GM12878 (cell line): ENCODE data around the gene ACBD5. TPM values are rescaled to one million over a fixed set of nuclear protein-coding genes. Genes with fewer than 3 reads are reported as not detected.

Experiments
- ATAC-seq: fragments of 200-7000 bp; cut with Tn5 transposase; 3 replicates; pipeline ENCODE4 v1.9.1; 2020; ENCODE audit warnings: mild to moderate bottlenecking, moderate library complexity
- BruUV-seq: library from RNA; stranded (reverse); fragments of 400-500 nt; replicated peaks from 2 replicates; lab custom pipeline; 2021; lab: Mats Ljungman, UMichigan
- CTCF ChIA-PET: fragments of 300-600 bp; sonication (Branson Sonifier 250); formaldehyde crosslinking; extraction: SDS; loops from one replicate; lab custom pipeline; 2021; ENCODE audit warnings: inconsistent platforms; lab: Yijun Ruan, JAX
- POLR2A ChIA-PET: fragments of 350-600 bp; formaldehyde crosslinking; extraction: SDS; loops from one replicate; lab custom pipeline; 2021; ENCODE audit warnings: inconsistent platforms; lab: Charles Lee
- RAD21 ChIA-PET: fragments of 300-600 bp; sonication (Branson Sonifier 250); formaldehyde crosslinking; loops from one replicate; lab custom pipeline; 2023; ENCODE audit warnings: antibody characterized with exemption; ENCODE audit not compliant: unreplicated experiment; lab: Charles Lee
- SMC1A ChIA-PET: fragments of 300-600 bp; sonication (Branson Sonifier 250); formaldehyde crosslinking; loops from one replicate; lab custom pipeline; 2023; ENCODE audit not compliant: unreplicated experiment, uncharacterized antibody; lab: Charles Lee
- DNase-seq: peaks from one replicate; pipeline ENCODE4 v3.0.0-alpha.2; 2011; ENCODE audit warnings: low read depth, low spot score
- FAIRE-seq: peaks from 3 replicates; lab custom pipeline; 2011; peaks lifted over from hg19 to GRCh38; lab: Jason Lieb, UNC
- H2AFZ ChIP-seq: 2 replicates; pipeline ENCODE4 v1.6.0; 2011; ENCODE audit warnings: low read depth, low read length, control low read depth; ENCODE audit not compliant: control insufficient read depth
- H3K27ac ChIP-seq: 2 replicates; pipeline ENCODE4 v1.5.1; 2011; ENCODE audit warnings: control low read depth; ENCODE audit not compliant: control insufficient read depth, insufficient read depth
- H3K27me3 ChIP-seq, 2 experiments: replicated peaks in 1 of 2; 2 replicates each; pipeline versions ENCODE4 v1.6.0 to v1.6.1; 2011; ENCODE audit warnings: low read length in 1 of 2; ENCODE audit not compliant: control insufficient read depth in 2 of 2, insufficient read depth in 2 of 2
- H3K36me3 ChIP-seq, 2 experiments: 2 replicates each; pipeline ENCODE4 v1.5.1; 2011; ENCODE audit warnings: low read length in 1 of 2; ENCODE audit not compliant: control insufficient read depth in 2 of 2, insufficient read depth in 2 of 2
- H3K4me1 ChIP-seq: 2 replicates; pipeline ENCODE4 v1.6.1; 2011; ENCODE audit warnings: mild to moderate bottlenecking, low read length, moderate library complexity, mixed read lengths; ENCODE audit not compliant: control insufficient read depth, insufficient read depth
- H3K4me2 ChIP-seq: 2 replicates; pipeline ENCODE4 v1.6.0; 2011; ENCODE audit warnings: control low read depth; ENCODE audit not compliant: control insufficient read depth, insufficient read depth
- H3K4me3 ChIP-seq: fragments of 200-600 bp; sonication (generic); 2 replicates; pipeline ENCODE4 v1.5.1; 2016
- H3K79me2 ChIP-seq: 2 replicates; pipeline ENCODE4 v1.6.0; 2011; ENCODE audit warnings: low read length; ENCODE audit not compliant: control insufficient read depth, insufficient read depth
- H3K9ac ChIP-seq: 2 replicates; pipeline ENCODE4 v1.8.0; 2011; ENCODE audit warnings: low read length, control low read depth, mixed read lengths; ENCODE audit not compliant: control insufficient read depth, insufficient read depth
- H3K9me3 ChIP-seq: replicated peaks from 3 replicates; pipeline ENCODE4 v1.5.1; 2011; ENCODE audit warnings: mild to moderate bottlenecking, low read length; ENCODE audit not compliant: control insufficient read depth, insufficient read depth
- H4K20me1 ChIP-seq: 2 replicates; pipeline ENCODE4 v1.6.0; 2011; ENCODE audit not compliant: control insufficient read depth, insufficient read depth
- BCL11A ChIP-seq: IDR thresholded peaks from 2 replicates; pipeline ENCODE4 v1.6.1; 2011; ENCODE audit warnings: low read depth, low read length
- BRCA1 ChIP-seq: IDR thresholded peaks from 2 replicates; pipeline ENCODE4 v1.6.1; 2011; ENCODE audit warnings: low read depth, low read length, improper control_type of control experiment
- EZH2 ChIP-seq: IDR thresholded peaks from 2 replicates; pipeline ENCODE4 v1.6.1; 2012; ENCODE audit warnings: low read depth, mild to moderate bottlenecking, control low read depth, inconsistent platforms, low read length, borderline replicate concordance; ENCODE audit not compliant: control insufficient read depth
- IKZF2 ChIP-seq, 2 experiments: fragments of 450-650 bp; IDR thresholded peaks; 2 replicates each; pipeline ENCODE4 v1.6.1; 2017; ENCODE audit warnings: mild to moderate bottlenecking in 2 of 2, moderate library complexity in 2 of 2
- KLF5 ChIP-seq: fragments of 450-650 bp; IDR thresholded peaks from 2 replicates; pipeline ENCODE4 v1.6.1; 2014; ENCODE audit warnings: mild to moderate bottlenecking; ENCODE audit not compliant: partially characterized antibody
- LARP7 ChIP-seq: fragments of 450-650 bp; IDR thresholded peaks from 2 replicates; pipeline ENCODE4 v1.6.1; 2017; ENCODE audit warnings: mild to moderate bottlenecking
- MEF2B ChIP-seq: fragments of 450-650 bp; IDR thresholded peaks from 2 replicates; pipeline ENCODE4 v1.6.1; 2018; ENCODE audit warnings: mild to moderate bottlenecking, moderate library complexity; ENCODE audit not compliant: partially characterized antibody, poor library complexity, severe bottlenecking
- NR2C2 ChIP-seq: IDR thresholded peaks from 2 replicates; pipeline ENCODE4 v1.6.1; 2011; ENCODE audit warnings: borderline replicate concordance, low read depth; ENCODE audit not compliant: control insufficient read depth, insufficient read length
- RAD21 ChIP-seq: IDR thresholded peaks from 2 replicates; pipeline ENCODE4 v1.6.1; 2011; ENCODE audit warnings: mild to moderate bottlenecking, low read depth, low read length, moderate library complexity; ENCODE audit not compliant: insufficient read depth
- TCF7 ChIP-seq: IDR thresholded peaks from 2 replicates; pipeline ENCODE4 v1.6.1; 2014; ENCODE audit warnings: antibody characterized with exemption, borderline replicate concordance
- WGBS: methylation state at CpG from one replicate; pipeline ENCODE4 v1.1.6; 2016; ENCODE audit warnings: low lambda C conversion rate; ENCODE audit not compliant: insufficient replicate concordance, insufficient coverage; ENCODE audit errors: missing lambda C conversion rate; 5-methylcytosine and 5-hydroxymethylcytosine counted together
- in situ Hi-C: fragments of 300-500 bp; cut with MboI; formaldehyde crosslinking; loops from 9 replicates; pipeline ENCODE4 v1.14.3; 2018; ENCODE audit warnings: mixed read lengths
- intact Hi-C: fragments of 100-400 bp; cut with micrococcal nuclease; formaldehyde crosslinking; loops from one replicate; pipeline ENCODE4 v1.14.2; 2022; ENCODE audit not compliant: unreplicated experiment
- polyA plus RNA-seq, 11 experiments: library from polyadenylated mRNA; depleted of rRNA in 4 of 11; unstranded in 6 of 11; stranded (reverse) in 5 of 11; fragments of >200 nt; fragmentation: Nextera tagmentation in 4 of 11; fragmentation: Illumina TruSeq in 1 of 11; extraction: Ambion mirVana in 4 of 11; extraction: Trizol in 1 of 11; gene quantifications; 1 replicate in 1 of 11; 2 replicates in 10 of 11; pipeline versions ENCODE4 v1.2.1 to v1.2.3, GENCODE V29; 2011 to 2016; ENCODE audit warnings: inconsistent platforms in 2 of 11, missing spikeins in 2 of 11, low read depth in 1 of 11
- total RNA-seq, 4 experiments: library from RNA; depleted of rRNA in 3 of 4; stranded (reverse); fragments of >200 nt in 3 of 4; fragmentation: Illumina TruSeq in 1 of 4; extraction: Trizol in 1 of 4; gene quantifications; 2 replicates each; pipeline versions ENCODE4 v1.2.1 to v1.2.3, GENCODE V29; 2013 to 2021
- TF ChIP-seq, protein P1 (sequence below): IDR thresholded peaks from 2 replicates; pipeline ENCODE4 v1.6.1; 2011; ENCODE audit warnings: borderline replicate concordance, low read depth, mild to moderate bottlenecking, moderate library complexity, low read length; ENCODE audit not compliant: insufficient read depth, poor library complexity, severe bottlenecking
- TF ChIP-seq, protein P2 (sequence below): fragments of 450-650 bp; IDR thresholded peaks from 2 replicates; pipeline ENCODE4 v1.6.1; 2017; ENCODE audit warnings: mild to moderate bottlenecking, low read depth, inconsistent platforms; ENCODE audit not compliant: poor library complexity, severe bottlenecking
- TF ChIP-seq, protein P3 (sequence below), 3 experiments: IDR thresholded peaks in 2 of 3; conservative IDR thresholded peaks in 1 of 3; 2 replicates each; pipeline ENCODE4 v1.5.1; 2011; ENCODE audit warnings: low read depth in 3 of 3, low read length in 3 of 3, mild to moderate bottlenecking in 3 of 3, control low read depth in 2 of 3, moderate library complexity in 2 of 3, inconsistent platforms in 1 of 3, mixed read lengths in 1 of 3; ENCODE audit not compliant: control insufficient read depth in 2 of 3, insufficient read depth in 1 of 3; ENCODE audit errors: extremely low read depth in 1 of 3

The ACBD5 gene
- total and polyA plus RNA-seq, 10 of the 15 experiments (the other 5 are each of a cell fraction or from before 2014, with no cell fraction given), result 2.4 to 22.3 (median 12.4) TPM

DNA sequence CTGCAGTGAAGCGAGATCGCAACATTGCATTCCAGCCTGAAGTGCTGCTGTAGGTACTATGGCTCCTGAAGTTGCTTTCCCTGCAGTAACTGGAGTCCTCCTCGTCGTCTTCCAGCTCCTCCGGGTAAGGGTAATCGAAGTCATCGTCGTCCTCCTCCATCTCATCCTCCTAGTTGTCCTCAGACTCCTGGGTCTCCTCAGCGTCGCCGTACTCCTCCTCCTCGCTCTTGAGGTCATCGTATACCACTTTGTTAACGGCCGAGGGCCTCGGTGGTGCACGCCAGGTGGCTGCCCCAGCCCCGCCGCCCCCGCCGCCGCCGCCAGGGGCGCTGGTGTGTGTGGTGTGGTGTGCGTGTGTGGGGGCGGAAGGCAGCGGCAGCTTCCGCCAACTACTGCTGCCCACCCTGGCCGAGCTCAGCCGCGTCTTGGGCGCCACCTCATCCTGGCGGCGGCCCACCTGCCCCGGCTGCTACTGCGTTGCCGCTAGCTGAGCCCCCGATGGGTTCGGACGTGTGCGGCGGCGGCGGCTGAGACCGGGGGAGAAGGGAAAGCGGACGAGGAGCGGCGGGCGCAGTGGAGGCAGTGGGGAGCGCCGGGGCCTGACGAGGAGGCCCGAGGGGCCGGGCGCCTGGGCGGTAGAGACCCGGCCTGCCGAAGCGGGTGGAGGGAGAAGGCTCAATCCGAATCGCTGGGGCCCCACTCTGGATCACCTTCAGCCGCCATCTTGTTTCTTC, 11.8 kb upstream of the ACBD5 start:
- BruUV-seq, result TSS peak; percentile 92
- in situ Hi-C loops, result no loop called here
- no peak for TF ChIP-seq EZH2
- TF ChIP-seq MEF2B, result no peak
- no peak for TF ChIP-seq NR2C2
- TF ChIP-seq, protein P1, sequence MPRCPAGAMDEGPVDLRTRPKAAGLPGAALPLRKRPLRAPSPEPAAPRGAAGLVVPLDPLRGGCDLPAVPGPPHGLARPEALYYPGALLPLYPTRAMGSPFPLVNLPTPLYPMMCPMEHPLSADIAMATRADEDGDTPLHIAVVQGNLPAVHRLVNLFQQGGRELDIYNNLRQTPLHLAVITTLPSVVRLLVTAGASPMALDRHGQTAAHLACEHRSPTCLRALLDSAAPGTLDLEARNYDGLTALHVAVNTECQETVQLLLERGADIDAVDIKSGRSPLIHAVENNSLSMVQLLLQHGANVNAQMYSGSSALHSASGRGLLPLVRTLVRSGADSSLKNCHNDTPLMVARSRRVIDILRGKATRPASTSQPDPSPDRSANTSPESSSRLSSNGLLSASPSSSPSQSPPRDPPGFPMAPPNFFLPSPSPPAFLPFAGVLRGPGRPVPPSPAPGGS, result no peak
- TF ChIP-seq, protein P2, sequence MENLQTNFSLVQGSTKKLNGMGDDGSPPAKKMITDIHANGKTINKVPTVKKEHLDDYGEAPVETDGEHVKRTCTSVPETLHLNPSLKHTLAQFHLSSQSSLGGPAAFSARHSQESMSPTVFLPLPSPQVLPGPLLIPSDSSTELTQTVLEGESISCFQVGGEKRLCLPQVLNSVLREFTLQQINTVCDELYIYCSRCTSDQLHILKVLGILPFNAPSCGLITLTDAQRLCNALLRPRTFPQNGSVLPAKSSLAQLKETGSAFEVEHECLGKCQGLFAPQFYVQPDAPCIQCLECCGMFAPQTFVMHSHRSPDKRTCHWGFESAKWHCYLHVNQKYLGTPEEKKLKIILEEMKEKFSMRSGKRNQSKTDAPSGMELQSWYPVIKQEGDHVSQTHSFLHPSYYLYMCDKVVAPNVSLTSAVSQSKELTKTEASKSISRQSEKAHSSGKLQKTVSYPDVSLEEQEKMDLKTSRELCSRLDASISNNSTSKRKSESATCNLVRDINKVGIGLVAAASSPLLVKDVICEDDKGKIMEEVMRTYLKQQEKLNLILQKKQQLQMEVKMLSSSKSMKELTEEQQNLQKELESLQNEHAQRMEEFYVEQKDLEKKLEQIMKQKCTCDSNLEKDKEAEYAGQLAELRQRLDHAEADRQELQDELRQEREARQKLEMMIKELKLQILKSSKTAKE, result no peak
- TF ChIP-seq TCF7, result no peak
- no peak for TF ChIP-seq BCL11A
- TF ChIP-seq KLF5, result no peak
- TF ChIP-seq, protein P3, sequence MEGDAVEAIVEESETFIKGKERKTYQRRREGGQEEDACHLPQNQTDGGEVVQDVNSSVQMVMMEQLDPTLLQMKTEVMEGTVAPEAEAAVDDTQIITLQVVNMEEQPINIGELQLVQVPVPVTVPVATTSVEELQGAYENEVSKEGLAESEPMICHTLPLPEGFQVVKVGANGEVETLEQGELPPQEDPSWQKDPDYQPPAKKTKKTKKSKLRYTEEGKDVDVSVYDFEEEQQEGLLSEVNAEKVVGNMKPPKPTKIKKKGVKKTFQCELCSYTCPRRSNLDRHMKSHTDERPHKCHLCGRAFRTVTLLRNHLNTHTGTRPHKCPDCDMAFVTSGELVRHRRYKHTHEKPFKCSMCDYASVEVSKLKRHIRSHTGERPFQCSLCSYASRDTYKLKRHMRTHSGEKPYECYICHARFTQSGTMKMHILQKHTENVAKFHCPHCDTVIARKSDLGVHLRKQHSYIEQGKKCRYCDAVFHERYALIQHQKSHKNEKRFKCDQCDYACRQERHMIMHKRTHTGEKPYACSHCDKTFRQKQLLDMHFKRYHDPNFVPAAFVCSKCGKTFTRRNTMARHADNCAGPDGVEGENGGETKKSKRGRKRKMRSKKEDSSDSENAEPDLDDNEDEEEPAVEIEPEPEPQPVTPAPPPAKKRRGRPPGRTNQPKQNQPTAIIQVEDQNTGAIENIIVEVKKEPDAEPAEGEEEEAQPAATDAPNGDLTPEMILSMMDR (IDR thresholded peaks at IDR 0.05 in 2 of 3, conservative IDR thresholded peaks at IDR 0.05 in 1 of 3; ENCODE audit: control insufficient read depth in 2 of 3, extremely low read depth in 1 of 3, insufficient read depth in 1 of 3, low read depth in 3 of 3, low read length in 3 of 3), result peak; percentile 19 to 74 (median 46); a peak in 4 of 6 replicates
- peak; percentile 84 for TF ChIP-seq LARP7
- TF ChIP-seq IKZF2 (IDR thresholded peaks at IDR 0.05), result no peak
- no peak for TF ChIP-seq BRCA1
- 0 out of 2 replicates have a peak, but pooled peaks have one; percentile 16 for TF ChIP-seq RAD21

More for the DNA sequence above, 11.8 kb upstream of the ACBD5 start:
- ATAC-seq (peak; percentile 100), DNase-seq (peak; percentile 27), FAIRE-seq (no peak)
- H3K4me2 ChIP-seq, result peak overlapping the region; percentile 59
- ChIA-PET CTCF (interaction anchor here (0.6 to 2.9 kb wide), 16 partner anchors 8 to 210 kb away, joined by 3 to 17 read pairs (median 3); partner anchors contain the start of gene ACBD5), SMC1A (interaction anchor here (1.2 to 2.2 kb wide), 3 partner anchors 9 to 108 kb away, joined by 4 to 12 read pairs (median 7); no protein-coding TSS in a partner anchor), POLR2A (interaction anchor here (0.5 to 1.4 kb wide), 5 partner anchors 9 to 434 kb away, joined by 3 to 5 read pairs (median 3); no protein-coding TSS in a partner anchor), RAD21 (interaction anchor here (0.6 to 1.2 kb wide), 3 partner anchors 17 to 705 kb away, joined by 3 to 5 read pairs (median 3); no protein-coding TSS in a partner anchor)
- no peaks in the 10 kb centered on the region for H3K36me3 ChIP-seq
- H3K4me1 ChIP-seq, result peaks cover 3% of the 10 kb centered on the region; the same call in 1 of the 2 replicates
- peaks cover 2% of the 10 kb centered on the region; the same call in 1 of the 3 replicates for H3K9me3 ChIP-seq
- no peaks in the 10 kb centered on the region for H4K20me1 ChIP-seq
- H3K79me2 ChIP-seq, result no peaks in the 10 kb centered on the region
- intact Hi-C loops, result loop anchor here (1.0 kb wide), 1 partner anchor 108 kb away; no protein-coding TSS in a partner anchor
- H3K27me3 ChIP-seq, result no peaks in the 10 kb centered on the region
- peak overlapping the region; percentile 81 for H3K9ac ChIP-seq
- H2AFZ ChIP-seq, result peak overlapping the region; percentile 95
- 25% methylated on average over 41 of the region's 63 CpGs for WGBS
- peak overlapping the region; percentile 69 for H3K4me3 ChIP-seq
- H3K27ac ChIP-seq, result peak overlapping the region; percentile 63
